Nephron progenitor cell (in vitro differentiated cells): Measurements from ENCODE around the gene HAND2.

Experiments
- DNase-seq: peaks from one replicate; pipeline ENCODE4 v3.0.0; 2021
- H3K27ac Mint-ChIP-seq: 2 replicates; pipeline ENCODE4 v1.8.0; 2021; ENCODE audit warnings: mild to moderate bottlenecking, moderate library complexity, mixed read lengths
- H3K27me3 Mint-ChIP-seq: 2 replicates; pipeline ENCODE4 v1.8.0; 2021; ENCODE audit warnings: mild to moderate bottlenecking, low read depth, mixed read lengths; ENCODE audit not compliant: poor library complexity
- H3K36me3 Mint-ChIP-seq: 2 replicates; pipeline ENCODE4 v1.8.0; 2021; ENCODE audit warnings: low read depth, mixed read lengths
- H3K4me1 Mint-ChIP-seq: 2 replicates; pipeline ENCODE4 v1.8.0; 2021; ENCODE audit warnings: mixed read lengths
- H3K4me3 Mint-ChIP-seq: 2 replicates; pipeline ENCODE4 v1.8.0; 2021; ENCODE audit warnings: mild to moderate bottlenecking, moderate library complexity, mixed read lengths
- H3K9me3 Mint-ChIP-seq: 2 replicates; pipeline ENCODE4 v1.8.0; 2021; ENCODE audit warnings: mild to moderate bottlenecking, moderate library complexity, mixed read lengths
- CTCF ChIP-seq: fragments of 200-600 bp; sonication (generic); IDR thresholded peaks from 2 replicates; pipeline ENCODE4 v1.5.0; 2021; ENCODE audit warnings: antibody characterized with exemption

The HAND2 gene

GRCh38 chr4:173498771-173499170 lies 31.3 kb downstream of the HAND2 start:
- Mint-ChIP-seq H3K27ac (no peak overlapping the region), H3K27me3 (peaks cover 100% of the 10 kb centered on the region), H3K4me3 (no peak overlapping the region), H3K36me3 (no peaks in the 10 kb centered on the region), H3K4me1 (peaks cover 16% of the 10 kb centered on the region), H3K9me3 (peaks cover 31% of the 10 kb centered on the region)
- TF ChIP-seq CTCF, result no peak
- DNase-seq, result no peak

GRCh38 chr4:173498023-173498422 lies 32.0 kb downstream of the HAND2 start:
- TF ChIP-seq CTCF, result no peak
- Mint-ChIP-seq H3K9me3 (peaks cover 31% of the 10 kb centered on the region), H3K27me3 (peaks cover 98% of the 10 kb centered on the region), H3K4me1 (peaks cover 16% of the 10 kb centered on the region), H3K36me3 (no peaks in the 10 kb centered on the region), H3K27ac (no peak overlapping the region), H3K4me3 (no peak overlapping the region)
- no peak for DNase-seq

- Mint-ChIP-seq H3K4me3 (peak overlapping the region; percentile 86), H3K27me3 (peaks cover 74% of the 10 kb centered on the region), H3K9me3 (peaks cover 2% of the 10 kb centered on the region), H3K4me1 (peaks cover 9% of the 10 kb centered on the region), H3K36me3 (no peaks in the 10 kb centered on the region), H3K27ac (no peak overlapping the region)
- TF ChIP-seq CTCF, result peak; percentile 77
- peak; percentile 62 for DNase-seq
These were observed 35.7 kb downstream of the HAND2 start for GRCh38 chr4:173494013-173494970.

GRCh38 chr4:173493041-173493440 lies 37.0 kb downstream of the HAND2 start:
- Mint-ChIP-seq H3K4me1 (peaks cover 9% of the 10 kb centered on the region), H3K4me3 (peak overlapping the region; percentile 31), H3K36me3 (no peaks in the 10 kb centered on the region), H3K27me3 (peaks cover 63% of the 10 kb centered on the region), H3K27ac (no peak overlapping the region), H3K9me3 (no peaks in the 10 kb centered on the region)
- DNase-seq, result no peak
- TF ChIP-seq CTCF, result no peak

GRCh38 chr4:173492315-173492714 lies 37.7 kb downstream of the HAND2 start:
- no peak for TF ChIP-seq CTCF
- H3K9me3 Mint-ChIP-seq, result no peaks in the 10 kb centered on the region
- peaks cover 56% of the 10 kb centered on the region for H3K27me3 Mint-ChIP-seq
- H3K4me3 Mint-ChIP-seq, result no peak overlapping the region
- DNase-seq, result no peak
- peaks cover 9% of the 10 kb centered on the region for H3K4me1 Mint-ChIP-seq
- no peaks in the 10 kb centered on the region for H3K36me3 Mint-ChIP-seq
- no peak overlapping the region for H3K27ac Mint-ChIP-seq
